CD4-positive, CD25-positive, alpha-beta regulatory T cell (primary cell): Measurements from ENCODE around the gene SCAPER. TPM values are rescaled to one million over a fixed set of nuclear protein-coding genes. Genes with fewer than 3 reads are reported as not detected.

Source experiments
- ATAC-seq, 2 donors: fragments of 150-1000 bp; cut with Tn5 transposase; one replicate each; pipeline ENCODE4 v1.10.0; 2021; ENCODE audit warnings: low read depth in 2 of 2, moderate number of reproducible peaks in 2 of 2, moderate library complexity in 1 of 2
- DNase-seq, 3 donors: peaks; one replicate each; pipeline versions ENCODE4 v3.0.0 to v3.0.0-alpha.2; 2012 to 2022; ENCODE audit warnings: mixed read lengths in 1 of 3
- H3K27ac ChIP-seq: one replicate; pipeline ENCODE4 v1.7.0; 2013; ENCODE audit warnings: mild to moderate bottlenecking, low read length; ENCODE audit not compliant: insufficient read depth, poor library complexity, severe bottlenecking
- H3K27me3 ChIP-seq: one replicate; pipeline ENCODE4 v1.7.0; 2013; ENCODE audit warnings: low read length; ENCODE audit not compliant: control insufficient read depth, insufficient read depth
- H3K36me3 ChIP-seq: one replicate; pipeline ENCODE4 v1.7.0; 2013; ENCODE audit warnings: mild to moderate bottlenecking, low read length, moderate library complexity; ENCODE audit not compliant: control insufficient read depth, insufficient read depth
- H3K4me1 ChIP-seq: 2 replicates; pipeline ENCODE4 v1.7.0; 2013; ENCODE audit warnings: mild to moderate bottlenecking, low read length; ENCODE audit not compliant: insufficient read depth, control insufficient read depth, poor library complexity, severe bottlenecking
- H3K4me3 ChIP-seq: one replicate; pipeline ENCODE4 v1.7.0; 2013; ENCODE audit warnings: low read depth, mild to moderate bottlenecking, low read length, moderate library complexity
- H3K9me3 ChIP-seq, 2 experiments: 1 replicate in 1 of 2; 2 replicates in 1 of 2; pipeline ENCODE4 v1.7.0; 2013; ENCODE audit warnings: low read length in 2 of 2, mild to moderate bottlenecking in 1 of 2, moderate library complexity in 1 of 2; ENCODE audit not compliant: control insufficient read depth in 2 of 2
- H3K27ac Mint-ChIP-seq, 3 donors: one replicate each; pipeline ENCODE4 v1.8.0; 2020 to 2022; ENCODE audit warnings: mild to moderate bottlenecking in 3 of 3, mixed read lengths in 3 of 3, moderate library complexity in 2 of 3
- H3K27me3 Mint-ChIP-seq: one replicate; pipeline ENCODE4 v1.8.0; 2022; ENCODE audit warnings: mild to moderate bottlenecking, mixed read lengths
- H3K36me3 Mint-ChIP-seq: one replicate; pipeline ENCODE4 v1.8.0; 2020; ENCODE audit warnings: mixed read lengths
- H3K4me1 Mint-ChIP-seq, 4 donors: one replicate each; pipeline ENCODE4 v1.8.0; 2020 to 2022; ENCODE audit warnings: mixed read lengths in 4 of 4, mild to moderate bottlenecking in 1 of 4
- H3K4me3 Mint-ChIP-seq, 4 donors: one replicate each; pipeline ENCODE4 v1.8.0; 2020 to 2022; ENCODE audit warnings: mild to moderate bottlenecking in 4 of 4, mixed read lengths in 4 of 4, moderate library complexity in 3 of 4
- H3K9me3 Mint-ChIP-seq, 7 donors: one replicate each; pipeline ENCODE4 v1.8.0; 2020 to 2022; ENCODE audit warnings: mixed read lengths in 7 of 7, mild to moderate bottlenecking in 3 of 7, moderate library complexity in 2 of 7
- polyA plus RNA-seq, 4 donors: library from polyadenylated mRNA; unstranded; fragments of 300-500 nt; fragmentation: Illumina TruSeq; gene quantifications; one replicate each; pipeline ENCODE4 v1.2.3, GENCODE V29; 2021
- total RNA-seq: library from RNA; stranded (reverse); gene quantifications from one replicate; pipeline ENCODE4 v1.2.3, GENCODE V29; 2022

Gene SCAPER
- total and polyA plus RNA-seq, 5 donors from 2014 or later = 13.2 to 38.1 (median 14.5) TPM

GRCh38 chr15:76931397-76932134 lies 26.4 kb upstream of the SCAPER start, which contains the start of gene RCN2:
Gene RCN2, plus strand, starts transcription at chr15:76931749. Its CDS starts 93 bp downstream, at chr15:76931842.
- H3K4me3 ChIP-seq = peak within 1 kb of the TSS; percentile 81
- Mint-ChIP-seq H3K27ac (peak within 1 kb of the TSS; percentile 94 to 95 (median 94)), H3K27me3 (peaks cover 11% of the 10 kb centered on the region), H3K4me3 (peak within 1 kb of the TSS; percentile 92 to 96 (median 94)), H3K9me3 (no peaks in the 10 kb centered on the region), H3K36me3 (peaks cover 21% of the 10 kb centered on the region), H3K4me1 (peaks cover 10 to 37% (median 27%) of the 10 kb centered on the region in 4 donors)
- H3K9me3 ChIP-seq = no peaks in the 10 kb centered on the region
- H3K27ac ChIP-seq = peak within 1 kb of the TSS; percentile 69
- H3K27me3 ChIP-seq = no peaks in the 10 kb centered on the region
- ATAC-seq (peak; percentile 99), DNase-seq (peak; percentile 89 to 97 (median 92))
- peaks cover 17% of the 10 kb centered on the region for H3K4me1 ChIP-seq
- H3K36me3 ChIP-seq = peaks cover 24% of the 10 kb centered on the region

DNA sequence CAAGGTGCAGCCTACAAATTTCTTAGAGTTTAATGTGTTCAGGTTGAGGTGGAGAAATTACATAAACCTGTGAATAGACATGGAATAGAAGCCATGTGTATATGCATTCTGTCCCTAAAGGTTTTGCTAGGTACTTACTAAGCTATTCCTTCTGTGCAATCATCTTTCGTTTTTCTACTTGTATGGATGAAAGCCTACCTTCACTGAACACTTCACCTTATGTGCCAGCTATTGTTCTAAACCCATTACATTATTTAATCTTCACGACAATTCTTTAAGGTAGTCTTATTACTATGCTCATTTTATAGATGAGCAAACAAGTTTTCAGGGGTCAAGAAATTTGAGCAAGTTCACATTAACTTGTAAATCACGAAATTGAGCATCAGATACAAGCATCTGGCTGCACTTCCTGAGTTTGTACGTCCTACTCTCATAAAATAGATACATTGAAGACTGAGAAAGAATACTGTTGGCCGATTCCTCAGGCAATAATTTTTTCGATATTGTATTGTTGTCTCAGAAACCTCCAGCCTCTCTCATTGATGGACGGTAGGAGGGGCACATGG lies 25.8 kb upstream of the SCAPER start:
- DNase-seq = no peak
- ATAC-seq = no peak

GRCh38 chr15:76929011-76929760 lies 24.0 kb upstream of the SCAPER start:
- Mint-ChIP-seq H3K27ac (no peak overlapping the region), H3K4me3 (no peak overlapping the region), H3K4me1 (peaks cover 10 to 25% (median 18%) of the 10 kb centered on the region in 4 donors), H3K36me3 (peaks cover 8% of the 10 kb centered on the region), H3K27me3 (peaks cover 35% of the 10 kb centered on the region), H3K9me3 (no peaks in the 10 kb centered on the region)
- no peak overlapping the region for H3K27ac ChIP-seq
- ATAC-seq = no peak
- H3K9me3 ChIP-seq = no peaks in the 10 kb centered on the region
- DNase-seq = no peak
- H3K27me3 ChIP-seq = no peaks in the 10 kb centered on the region
- H3K36me3 ChIP-seq = peaks cover 4% of the 10 kb centered on the region
- no peak overlapping the region for H3K4me3 ChIP-seq
- peaks cover 17% of the 10 kb centered on the region for H3K4me1 ChIP-seq

More for the DNA sequence above, 25.8 kb upstream of the SCAPER start:
- Mint-ChIP-seq H3K4me3 (peak overlapping the region; percentile 90 to 96 (median 94)), H3K9me3 (no peaks in the 10 kb centered on the region), H3K4me1 (peaks cover 10 to 37% (median 27%) of the 10 kb centered on the region in 4 donors), H3K36me3 (peaks cover 18% of the 10 kb centered on the region), H3K27me3 (peaks cover 18% of the 10 kb centered on the region), H3K27ac (peak overlapping the region; percentile 50 to 94 (median 85))
- Histone ChIP-seq H3K4me3 (peak overlapping the region; percentile 81), H3K36me3 (peaks cover 17% of the 10 kb centered on the region), H3K9me3 (no peaks in the 10 kb centered on the region), H3K4me1 (peaks cover 17% of the 10 kb centered on the region), H3K27ac (peak overlapping the region; percentile 69), H3K27me3 (no peaks in the 10 kb centered on the region)

GRCh38 chr15:76928201-76928600 lies 23.1 kb upstream of the SCAPER start:
- peaks cover 2% of the 10 kb centered on the region for H3K36me3 Mint-ChIP-seq

DNA sequence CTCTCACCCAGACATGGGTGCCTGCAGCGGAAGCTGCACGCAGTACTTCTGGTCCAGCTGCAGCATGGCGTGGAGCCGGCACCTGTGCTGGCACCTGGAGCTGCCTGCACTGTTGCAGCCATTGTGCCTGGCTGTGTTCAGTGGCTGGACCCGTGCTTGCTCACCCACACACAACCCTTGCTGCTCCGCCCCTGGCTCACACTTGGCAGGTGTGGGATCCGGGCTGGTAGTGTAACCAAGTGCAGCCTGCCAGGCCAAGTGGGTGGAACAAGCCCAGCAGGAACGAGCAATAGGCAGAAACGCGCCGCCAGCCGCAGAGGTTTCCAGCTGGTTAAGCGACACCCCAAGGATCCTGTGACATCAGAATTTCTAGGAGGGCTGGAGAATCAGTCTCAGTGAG lies 11.2 kb upstream of the SCAPER start:
- ATAC-seq (no peak), DNase-seq (no peak)
- Mint-ChIP-seq H3K27ac (no peak overlapping the region), H3K4me1 (no peaks in the 10 kb centered on the region), H3K27me3 (peaks cover 39% of the 10 kb centered on the region), H3K9me3 (peaks cover 0 to 2% (median 0%) of the 10 kb centered on the region in 7 donors), H3K36me3 (no peaks in the 10 kb centered on the region), H3K4me3 (no peak overlapping the region)
- no peaks in the 10 kb centered on the region for H3K36me3 ChIP-seq
- no peak overlapping the region for H3K27ac ChIP-seq
- peaks cover 17% of the 10 kb centered on the region for H3K27me3 ChIP-seq
- H3K4me3 ChIP-seq = no peak overlapping the region
- no peaks in the 10 kb centered on the region for H3K4me1 ChIP-seq
- no peaks in the 10 kb centered on the region for H3K9me3 ChIP-seq

More at GRCh38 chr15:76928201-76928600, 23.1 kb upstream of the SCAPER start:
- Mint-ChIP-seq H3K9me3 (no peaks in the 10 kb centered on the region), H3K4me3 (no peak overlapping the region), H3K4me1 (peaks cover 6 to 19% (median 14%) of the 10 kb centered on the region in 4 donors), H3K27me3 (peaks cover 36% of the 10 kb centered on the region), H3K27ac (no peak overlapping the region)
- H3K4me3 ChIP-seq = no peak overlapping the region
- no peak for DNase-seq
- peaks cover 12% of the 10 kb centered on the region for H3K4me1 ChIP-seq
- H3K36me3 ChIP-seq = no peaks in the 10 kb centered on the region
- no peaks in the 10 kb centered on the region for H3K9me3 ChIP-seq
- H3K27ac ChIP-seq = no peak overlapping the region
- no peaks in the 10 kb centered on the region for H3K27me3 ChIP-seq
- ATAC-seq = no peak

DNA sequence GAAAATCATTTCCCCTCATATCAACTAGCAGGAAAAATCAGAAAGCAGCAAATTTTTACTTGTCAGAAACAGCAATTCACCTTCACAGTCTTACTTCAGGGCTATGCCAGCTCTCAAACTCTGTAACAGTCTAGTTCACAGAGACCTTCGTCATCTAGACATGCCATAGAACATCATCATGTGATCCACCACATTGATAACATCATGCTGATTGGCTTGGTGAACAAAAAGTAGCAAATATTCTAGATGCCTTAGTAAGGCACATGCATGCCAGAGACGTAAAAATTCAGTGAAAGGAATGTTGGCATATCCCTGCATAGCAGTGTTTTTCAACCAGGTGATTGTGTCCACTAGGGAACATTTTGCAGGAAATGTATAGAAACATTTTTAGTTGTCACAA lies 8.6 kb upstream of the SCAPER start:
- no peaks in the 10 kb centered on the region for H3K9me3 Mint-ChIP-seq
- no peak overlapping the region for H3K27ac Mint-ChIP-seq
- no peaks in the 10 kb centered on the region for H3K36me3 ChIP-seq
- H3K27me3 ChIP-seq = peaks cover 7% of the 10 kb centered on the region
- H3K4me1 Mint-ChIP-seq = no peaks in the 10 kb centered on the region
- no peak overlapping the region for H3K4me3 Mint-ChIP-seq
- DNase-seq (no peak), ATAC-seq (no peak)
- no peaks in the 10 kb centered on the region for H3K36me3 Mint-ChIP-seq
- H3K27ac ChIP-seq = no peak overlapping the region
- H3K4me3 ChIP-seq = no peak overlapping the region
- no peaks in the 10 kb centered on the region for H3K4me1 ChIP-seq
- no peaks in the 10 kb centered on the region for H3K9me3 ChIP-seq
- peaks cover 31% of the 10 kb centered on the region for H3K27me3 Mint-ChIP-seq

- Mint-ChIP-seq H3K27me3 (peaks cover 26% of the 10 kb centered on the region), H3K4me3 (no peak overlapping the region), H3K4me1 (peaks cover 0 to 5% (median 1%) of the 10 kb centered on the region in 4 donors), H3K9me3 (no peaks in the 10 kb centered on the region), H3K36me3 (no peaks in the 10 kb centered on the region), H3K27ac (no peak overlapping the region)
- H3K9me3 ChIP-seq = no peaks in the 10 kb centered on the region
- H3K4me3 ChIP-seq = no peak overlapping the region
- no peaks in the 10 kb centered on the region for H3K36me3 ChIP-seq
- DNase-seq (peak in 1 of 3 donors; percentile 40), ATAC-seq (no peak)
- H3K4me1 ChIP-seq = no peaks in the 10 kb centered on the region
- H3K27ac ChIP-seq = no peak overlapping the region
- H3K27me3 ChIP-seq = peaks cover 3% of the 10 kb centered on the region
Observed at GRCh38 chr15:76912430-76912829, 7.3 kb upstream of the SCAPER start.
